HG02763 (cell line): ENCODE measurements around the gene MROH8.

ENCODE experiments used
- ATAC-seq: cut with Tn5 transposase; IDR thresholded peaks from one replicate; pipeline ENCODE4 v1.9.1; 2021; ENCODE audit warnings: mild to moderate bottlenecking, moderate library complexity; ENCODE audit not compliant: unreplicated experiment

Gene MROH8

DNA sequence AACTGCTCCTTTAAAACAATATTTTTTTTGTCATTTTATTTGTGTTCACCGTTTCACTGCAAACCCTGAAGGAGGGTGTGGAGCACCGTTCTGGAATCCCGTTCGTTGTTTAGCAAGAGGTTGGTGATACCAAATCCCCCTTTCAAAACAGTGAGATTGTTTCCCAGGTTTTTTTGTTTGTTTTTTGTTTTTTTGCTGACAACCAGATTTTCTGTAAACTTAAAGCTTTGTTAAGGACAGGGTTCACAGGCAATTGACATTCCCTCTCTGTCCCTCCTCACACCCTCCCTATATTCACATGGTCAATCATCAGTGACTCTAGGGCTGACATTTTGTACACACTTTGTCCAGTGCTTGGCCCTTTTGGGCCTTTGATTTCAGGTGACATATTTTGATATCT lies 21.0 kb upstream of the MROH8 start:
- ATAC-seq: no peak

DNA sequence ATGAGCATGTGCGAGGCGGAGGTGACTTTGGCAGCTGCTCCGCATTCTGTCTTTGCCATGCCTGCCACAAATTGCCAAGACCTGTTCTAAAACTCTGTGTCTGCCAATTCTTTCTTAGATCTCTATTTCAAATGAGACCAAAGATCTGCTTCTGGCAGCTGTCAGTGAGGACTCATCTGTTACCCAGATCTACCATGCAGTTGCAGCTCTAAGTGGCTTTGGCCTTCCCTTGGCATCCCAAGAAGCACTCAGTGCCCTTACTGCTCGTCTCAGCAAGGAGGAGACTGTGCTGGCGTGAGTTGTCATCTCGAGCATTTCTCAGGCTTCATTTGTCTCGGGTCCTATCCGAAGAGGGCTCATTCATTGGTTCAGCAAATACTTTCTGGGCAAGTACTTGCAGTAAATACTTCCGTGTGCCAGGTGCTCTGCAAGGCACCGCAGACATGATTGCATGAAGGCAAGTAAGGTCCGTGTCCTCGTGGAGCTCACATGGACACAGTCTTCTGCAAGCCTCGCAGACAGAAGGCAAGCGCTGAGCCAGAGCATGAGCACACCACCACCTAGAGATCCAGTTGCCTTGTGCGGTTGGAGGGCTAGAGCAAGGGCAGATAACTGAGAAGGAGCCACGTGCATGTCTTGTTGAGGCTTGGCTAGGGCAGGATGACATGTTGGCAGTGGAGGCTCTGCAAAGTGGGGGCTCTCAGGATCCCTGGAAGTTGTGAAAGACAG lies 19.7 kb upstream of the MROH8 start:
- ATAC-seq: no peak

DNA sequence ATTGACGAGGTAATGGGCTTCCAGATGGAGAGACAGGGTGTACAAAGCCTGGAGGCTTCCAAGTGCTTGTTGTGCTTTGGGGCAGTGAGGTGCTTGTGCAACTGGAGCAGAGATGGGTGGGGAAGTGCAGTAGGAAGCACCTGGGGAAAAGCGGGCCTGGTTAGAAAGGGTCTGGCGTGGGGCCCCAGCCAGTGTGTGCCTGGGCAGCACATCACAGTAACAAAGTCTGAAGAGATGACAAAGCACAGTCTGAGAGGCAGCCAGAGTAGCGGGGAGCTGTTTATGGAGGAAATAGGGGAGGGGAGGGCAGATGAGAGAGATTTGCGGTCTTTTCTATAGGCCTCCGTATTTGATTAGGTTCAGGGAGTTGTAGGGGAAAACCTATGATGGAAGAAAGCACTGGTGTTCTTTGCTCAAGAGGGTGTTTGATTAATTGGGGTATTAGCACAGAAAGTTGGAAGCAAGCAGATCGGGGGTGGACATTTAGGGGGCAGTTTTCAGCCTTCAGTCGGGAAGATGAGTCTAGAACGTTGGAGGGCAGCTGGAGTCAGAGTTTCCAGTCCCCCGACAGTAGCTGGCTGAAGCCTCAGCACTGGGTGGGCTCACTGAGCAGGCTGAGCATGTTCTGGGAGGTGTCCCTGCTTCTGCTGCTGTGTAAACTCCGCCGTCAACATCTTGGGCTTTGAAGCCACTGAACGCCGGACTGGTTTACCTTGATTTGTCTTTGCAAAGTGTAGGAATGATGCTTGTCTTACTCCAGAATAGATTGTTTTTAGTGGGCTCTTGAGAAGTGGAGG lies 15.5 kb upstream of the MROH8 start:
- no peak for ATAC-seq

DNA sequence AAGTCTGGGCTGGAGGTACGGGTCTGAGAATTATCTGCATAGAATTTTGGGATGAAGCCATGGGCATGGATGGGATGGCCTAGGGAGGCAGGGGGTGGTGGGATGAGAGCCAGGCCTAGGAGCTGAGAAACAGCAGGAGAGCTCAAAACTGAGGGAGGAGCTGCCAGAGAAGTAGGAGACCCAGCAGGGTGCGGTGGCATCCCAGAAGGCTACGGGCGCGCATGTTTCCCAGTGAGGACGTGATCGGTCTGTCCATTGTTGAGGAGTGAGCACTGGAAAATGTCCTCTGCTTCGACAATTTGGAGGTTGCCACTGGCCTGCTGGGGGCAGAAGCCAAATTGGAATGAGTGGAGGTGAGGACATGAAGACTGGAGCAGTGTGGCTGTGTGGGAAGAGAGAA lies 14.5 kb upstream of the MROH8 start:
- no peak for ATAC-seq

DNA sequence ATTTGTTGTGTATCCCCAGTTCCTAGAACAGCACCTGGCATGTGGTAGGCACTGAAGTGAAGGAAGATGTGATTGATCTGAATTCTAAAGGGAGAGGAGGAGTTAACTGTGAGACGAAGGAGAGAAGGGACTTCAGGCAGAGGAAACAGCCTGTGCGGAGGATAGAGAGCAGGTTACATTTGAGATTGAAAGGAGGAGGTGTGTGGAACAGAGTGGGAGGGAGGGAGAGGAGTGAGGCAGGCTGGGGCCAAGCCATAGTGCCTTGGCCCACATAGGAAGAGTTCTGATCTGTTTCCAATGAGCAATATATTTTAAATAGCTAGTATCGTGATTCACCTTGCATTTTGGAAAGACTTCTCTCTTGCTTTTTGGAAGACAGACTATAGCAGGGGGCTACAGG lies 13.9 kb upstream of the MROH8 start:
- ATAC-seq: no peak

DNA sequence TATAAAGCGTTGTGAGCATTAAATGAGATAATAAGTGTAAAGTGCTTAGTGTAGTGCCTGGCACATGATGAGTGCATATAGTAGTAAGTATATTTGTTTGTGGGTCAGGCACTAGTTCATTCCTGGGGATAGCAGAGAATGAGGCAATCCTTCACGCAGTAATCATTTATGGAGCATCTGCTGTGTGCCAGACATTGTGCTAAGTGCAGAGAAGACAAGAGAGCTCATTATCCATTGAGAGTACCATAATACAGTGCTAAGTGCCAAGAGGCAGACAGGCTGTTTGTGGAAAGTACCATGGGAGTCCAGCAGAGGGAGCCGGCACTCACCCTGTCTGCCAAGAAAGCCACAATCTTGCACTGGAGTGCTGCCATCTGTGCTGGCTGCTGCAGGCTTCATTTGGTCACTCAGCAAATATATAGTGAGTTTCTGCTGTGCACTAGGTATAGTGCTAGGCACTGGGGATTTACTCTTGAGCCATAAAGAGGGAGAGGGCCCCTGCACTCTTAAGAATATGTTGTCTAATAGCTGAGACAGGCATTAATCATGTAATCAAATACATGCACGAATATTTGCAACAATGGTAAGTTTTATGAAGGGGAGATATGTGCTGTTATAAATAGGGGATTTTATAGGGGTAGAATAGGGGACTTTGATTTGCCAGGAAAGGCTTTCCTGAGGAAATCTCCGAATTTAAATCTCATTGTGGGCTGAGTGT lies 12.9 kb upstream of the MROH8 start:
- no peak for ATAC-seq

DNA sequence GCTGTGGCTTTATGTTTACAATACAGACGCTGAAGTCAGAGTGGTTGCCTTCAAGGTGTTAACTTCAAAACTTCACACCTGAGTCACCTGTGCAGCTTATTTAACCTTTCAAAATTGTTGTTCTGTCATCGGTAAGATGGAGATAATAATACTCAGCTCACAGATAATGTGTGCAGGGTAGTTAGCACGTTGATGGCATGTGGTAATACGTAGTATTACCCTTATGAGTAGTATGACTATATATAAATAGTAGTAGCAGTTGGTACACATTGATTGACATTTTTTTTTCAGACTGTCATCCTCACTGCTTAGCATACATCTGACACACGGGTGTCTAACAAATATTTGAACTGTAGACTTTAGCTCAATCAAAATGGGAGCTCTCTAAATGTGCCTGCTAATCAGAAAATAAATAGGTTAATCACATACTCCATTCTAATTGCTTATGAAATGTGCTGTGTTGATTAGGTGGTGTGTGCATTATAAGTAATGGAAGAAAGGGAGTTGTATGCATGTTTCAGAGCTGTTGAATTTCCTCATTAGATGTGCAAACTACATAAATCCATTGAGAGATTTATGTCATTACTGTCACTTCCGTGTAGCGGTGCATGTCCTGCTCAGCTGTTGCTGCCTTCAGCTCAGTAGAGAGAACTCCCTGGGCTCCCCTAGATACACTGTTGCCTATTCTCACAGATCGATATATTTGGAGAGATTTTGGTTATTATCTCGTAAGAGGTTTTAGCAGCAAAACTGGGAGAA lies 11.2 kb upstream of the MROH8 start:
- ATAC-seq: no peak

DNA sequence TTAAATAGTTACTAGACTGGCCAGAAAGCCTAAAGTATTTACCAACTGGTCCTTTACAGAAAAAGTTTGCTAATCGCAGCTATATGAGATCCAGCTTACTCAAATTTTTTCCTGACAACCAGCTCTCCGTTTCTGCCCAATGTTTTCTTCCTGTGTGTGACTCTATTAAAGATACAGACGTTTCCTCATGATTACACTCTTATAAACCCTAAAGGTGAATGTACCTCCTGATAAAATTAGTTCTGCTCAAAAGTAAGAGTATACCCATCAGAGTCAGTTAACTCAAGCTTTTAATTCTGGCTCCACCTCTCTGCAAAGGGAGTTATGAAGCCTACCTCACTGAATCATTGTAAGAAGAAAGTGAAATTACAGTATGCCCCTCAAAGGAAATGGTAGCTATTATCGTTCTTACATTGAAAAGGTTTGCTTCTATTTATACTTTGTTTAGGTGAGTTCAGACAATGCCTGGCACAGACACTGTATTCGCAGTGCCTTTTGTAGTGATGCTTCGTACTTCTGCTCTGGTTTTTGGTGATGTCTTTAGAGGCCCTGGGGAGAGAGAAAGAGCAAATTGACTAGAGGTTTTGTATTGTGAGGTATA lies 10.2 kb upstream of the MROH8 start:
- ATAC-seq: no peak

DNA sequence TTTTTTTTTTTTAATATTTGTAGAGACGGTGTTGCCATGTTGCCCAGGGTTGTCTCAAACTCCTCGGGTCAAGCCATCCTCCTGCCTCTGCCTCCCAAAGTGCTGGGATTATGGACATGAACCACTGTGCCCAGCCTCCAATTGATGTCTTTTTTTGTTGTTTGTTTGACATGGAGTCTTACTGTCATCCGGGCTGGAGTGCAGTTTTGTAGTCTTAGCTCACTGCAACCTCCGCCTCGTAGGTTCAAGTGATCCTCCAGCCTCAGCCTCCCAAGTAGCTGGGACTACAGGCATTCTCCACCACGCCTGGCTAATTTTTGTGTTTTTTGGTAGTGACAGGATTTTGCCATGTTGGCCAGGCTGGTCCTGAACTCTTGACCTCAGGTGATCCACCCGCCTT lies 9.4 kb upstream of the MROH8 start:
- no peak for ATAC-seq

DNA sequence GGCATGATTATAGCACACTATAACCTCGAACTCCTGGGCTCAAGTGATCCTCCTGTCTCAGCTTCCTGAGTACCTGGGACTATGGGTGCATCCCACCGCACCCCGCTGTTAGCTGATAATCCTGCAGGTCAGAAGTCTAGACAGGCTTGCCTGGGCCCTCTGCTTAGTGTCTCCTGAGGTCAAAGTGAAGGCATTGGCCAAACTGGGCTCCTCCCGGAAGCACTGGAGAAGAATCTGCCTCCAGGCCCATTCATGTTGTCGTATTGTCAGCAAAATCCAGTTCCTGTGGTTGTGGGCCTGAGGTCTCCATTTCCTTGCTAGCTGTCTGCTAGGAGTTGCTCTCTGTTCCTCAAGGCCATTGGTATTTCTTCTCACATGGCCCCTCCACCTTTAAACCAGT lies 6.3 kb upstream of the MROH8 start:
- ATAC-seq: no peak

DNA sequence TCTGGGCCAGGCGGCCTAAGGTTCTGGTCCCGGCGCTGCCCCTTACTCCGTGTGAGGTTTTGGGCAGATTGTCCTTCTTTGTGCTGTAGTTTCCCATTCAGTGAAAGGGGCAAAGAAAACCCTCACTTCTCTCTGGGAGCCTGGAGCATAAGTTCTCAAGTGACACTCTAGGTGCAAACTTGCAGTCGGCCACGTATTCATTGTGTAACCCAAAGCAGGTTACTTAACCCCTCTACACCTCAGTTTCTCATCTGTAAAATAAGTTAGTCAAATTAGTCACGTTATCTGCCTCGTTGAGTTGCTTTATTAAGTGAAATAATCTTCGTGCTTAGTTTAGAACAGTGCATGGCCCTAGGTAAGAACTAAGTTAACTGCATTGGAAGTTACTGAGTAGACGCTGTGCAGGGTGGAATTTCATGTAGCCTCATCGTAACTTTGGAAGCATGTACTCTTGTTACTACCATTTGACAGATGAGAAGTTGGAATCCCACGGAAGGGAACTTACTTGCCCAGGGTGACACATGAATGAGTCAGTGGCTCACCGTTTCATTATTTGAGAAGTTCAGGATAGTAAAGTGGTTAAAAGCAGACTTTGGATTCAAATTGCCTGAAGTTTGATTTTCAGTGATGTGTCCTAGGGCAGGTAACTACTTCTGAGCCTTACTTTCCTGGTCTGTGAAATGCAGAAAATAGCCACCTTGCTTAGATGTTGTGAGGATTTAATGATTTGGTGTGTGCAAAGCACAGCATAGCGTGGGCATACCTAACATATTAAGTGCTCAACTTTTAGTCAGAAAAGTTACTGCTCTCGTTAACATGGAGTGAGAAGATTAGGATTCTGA lies 556 bp upstream of the MROH8 start:
- no peak for ATAC-seq

DNA sequence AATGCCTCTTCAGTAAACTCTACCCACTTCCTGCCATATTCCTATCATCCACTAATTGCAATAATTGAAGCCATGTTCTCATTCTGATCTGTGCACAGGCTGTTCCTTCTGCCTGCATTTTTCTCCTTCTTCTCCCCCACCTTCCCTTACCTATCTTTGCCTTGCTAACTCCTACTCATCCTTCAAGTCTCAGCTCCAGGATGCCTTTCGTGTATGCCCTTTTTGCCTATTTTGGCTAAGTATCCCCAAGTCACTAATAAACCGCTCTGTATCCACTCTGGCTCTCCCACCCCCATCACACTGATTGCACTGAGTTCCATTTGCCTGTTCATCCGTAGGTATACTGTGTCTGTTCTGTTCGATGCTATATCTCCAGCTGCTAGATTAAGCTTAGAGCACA lies 6.5 kb downstream of the MROH8 start:
- ATAC-seq: no peak

DNA sequence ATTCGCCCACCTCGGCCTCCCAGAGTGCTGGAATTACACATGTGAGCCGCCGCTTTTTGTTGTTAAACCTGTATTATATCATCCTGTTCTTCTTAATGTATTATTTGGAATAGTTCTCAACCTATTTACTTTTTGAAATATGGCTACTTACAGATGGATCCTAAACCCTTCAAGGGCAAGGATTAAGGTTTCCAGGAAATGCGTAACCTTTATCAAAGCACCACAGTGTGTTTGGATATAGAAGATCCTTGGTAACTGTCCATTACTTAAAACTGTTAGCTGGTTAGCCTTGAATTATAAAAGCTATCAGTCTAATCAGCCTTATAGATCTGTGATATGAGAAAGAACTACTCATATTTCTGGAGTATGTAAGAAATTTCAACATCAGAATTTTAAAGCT lies 12.5 kb downstream of the MROH8 start:
- no peak for ATAC-seq

DNA sequence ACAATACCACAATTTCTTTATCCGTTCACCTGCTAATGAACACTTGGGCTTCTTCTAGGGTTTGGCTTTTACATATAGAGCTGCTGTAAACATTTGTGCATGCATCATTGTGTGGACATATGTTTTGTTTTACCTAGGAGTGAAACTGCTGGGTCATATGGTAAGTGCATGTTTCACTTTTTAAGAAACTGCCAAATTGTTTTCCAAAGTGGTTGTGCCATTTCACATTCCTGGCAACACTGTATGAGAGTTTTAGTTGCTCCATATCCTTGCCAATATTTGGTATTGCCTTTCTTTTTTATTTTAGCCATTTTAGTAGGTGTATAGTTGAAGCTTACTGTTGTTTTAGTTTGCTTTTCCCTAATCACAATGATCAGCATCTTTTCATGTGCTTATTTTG lies 14.3 kb downstream of the MROH8 start:
- ATAC-seq: no peak

DNA sequence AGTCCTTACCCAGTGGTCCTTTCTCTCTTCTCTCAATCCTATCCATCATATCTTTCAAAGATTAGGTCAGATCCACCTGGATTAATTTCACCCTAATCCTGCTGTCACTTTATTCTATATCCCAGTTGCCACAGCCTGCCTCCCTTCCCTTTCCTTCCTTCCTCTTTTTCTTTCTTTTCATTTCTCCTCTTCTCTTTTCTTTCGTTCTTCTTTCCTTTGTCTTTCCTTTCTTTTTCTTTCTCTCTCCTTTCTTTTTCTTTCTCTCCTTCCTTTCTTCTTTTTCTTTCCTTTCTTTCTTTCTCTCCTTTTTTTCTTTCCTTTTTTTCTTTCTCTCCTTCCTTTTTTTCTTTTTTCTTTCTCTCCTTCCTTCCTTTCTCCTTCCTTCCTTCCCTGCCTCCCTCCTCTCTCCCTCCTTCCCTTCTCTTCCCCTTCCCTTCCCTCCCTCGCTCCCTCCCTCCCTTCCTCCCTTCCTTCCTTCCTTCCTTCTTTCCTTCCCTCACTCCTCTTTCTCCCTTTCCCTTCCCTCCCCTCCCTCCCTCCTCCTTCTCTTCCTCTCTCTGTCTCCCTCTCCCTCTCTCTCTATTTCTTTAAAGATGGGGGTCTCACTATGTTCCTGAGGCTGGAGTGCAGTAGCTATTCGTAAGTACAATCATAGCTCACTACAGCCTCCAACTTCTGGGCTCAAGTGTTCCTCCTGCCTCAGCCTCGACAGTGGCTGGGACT lies 15.4 kb downstream of the MROH8 start:
- ATAC-seq: no peak

DNA sequence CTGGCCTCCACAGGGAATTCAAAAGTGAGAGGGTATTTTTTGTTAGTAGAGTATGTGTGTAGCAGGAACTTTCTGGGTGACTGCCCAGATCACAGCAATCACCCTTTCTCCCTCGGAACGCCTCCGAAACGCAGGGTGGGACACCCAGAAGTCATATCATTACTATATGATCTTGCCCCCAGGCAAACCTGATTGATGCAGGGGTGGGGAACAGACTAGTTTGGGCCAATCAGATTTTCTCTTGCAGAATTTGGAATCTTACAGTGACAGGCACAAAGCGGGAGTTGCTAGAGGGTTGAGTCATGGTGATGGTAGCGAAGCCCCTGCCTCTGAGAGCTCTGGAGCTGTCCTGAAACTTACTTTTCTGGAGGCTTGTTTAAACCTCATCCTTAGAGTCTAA lies 16.7 kb downstream of the MROH8 start:
- no peak for ATAC-seq

DNA sequence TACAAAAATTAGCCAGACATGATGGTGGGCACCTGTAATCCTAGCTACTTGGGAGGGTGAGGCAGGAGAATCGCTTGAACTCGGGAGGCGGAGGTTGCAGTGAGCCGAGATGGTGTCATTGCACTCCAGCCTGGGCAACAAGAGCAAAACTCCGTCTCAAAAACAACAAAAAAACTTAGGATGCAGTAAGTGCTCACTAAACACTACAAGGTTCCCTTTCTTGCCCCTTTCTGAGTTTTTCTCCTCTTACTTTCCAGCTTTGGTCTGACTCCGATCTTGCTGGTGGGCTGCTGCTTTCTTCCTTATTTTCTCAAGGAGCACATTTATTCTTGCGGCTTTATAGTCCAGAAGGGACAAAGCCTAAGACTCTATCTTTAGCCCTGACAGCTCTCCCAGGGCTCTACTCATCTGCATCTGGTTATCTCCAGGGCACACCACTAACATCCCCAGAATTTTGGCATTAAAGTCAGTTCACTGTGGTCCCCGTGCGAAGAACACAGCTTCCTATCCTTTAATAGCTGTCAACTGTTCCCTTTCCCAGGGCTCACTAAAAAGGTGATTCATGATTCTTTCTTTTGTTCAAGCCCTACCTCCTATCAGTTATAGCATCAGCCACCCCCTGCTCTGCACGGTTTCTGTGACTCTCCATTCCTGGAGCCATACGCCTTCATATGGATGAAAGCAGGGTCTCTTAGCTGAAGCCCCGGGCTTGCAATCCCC lies 17.4 kb downstream of the MROH8 start:
- ATAC-seq: no peak

DNA sequence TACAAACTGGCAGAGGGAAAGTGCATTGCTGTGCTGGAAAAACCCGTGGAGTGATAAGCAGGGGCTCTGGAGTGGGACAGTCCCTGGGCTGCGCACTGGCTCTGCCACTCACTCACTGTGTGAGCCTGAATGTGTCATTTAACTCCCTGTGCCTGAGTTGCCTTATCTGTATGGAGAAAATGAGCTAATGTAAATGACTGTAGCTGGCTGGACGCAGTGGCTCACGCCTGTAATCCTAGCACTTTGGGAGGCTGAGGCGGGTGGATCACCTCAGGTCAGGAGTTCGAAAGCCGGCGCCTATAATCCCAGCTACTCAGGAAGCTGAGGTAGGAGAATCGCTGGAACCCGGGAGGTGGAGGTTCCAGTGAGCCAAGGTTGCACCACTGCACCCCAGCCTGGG lies 18.7 kb downstream of the MROH8 start:
- no peak for ATAC-seq

DNA sequence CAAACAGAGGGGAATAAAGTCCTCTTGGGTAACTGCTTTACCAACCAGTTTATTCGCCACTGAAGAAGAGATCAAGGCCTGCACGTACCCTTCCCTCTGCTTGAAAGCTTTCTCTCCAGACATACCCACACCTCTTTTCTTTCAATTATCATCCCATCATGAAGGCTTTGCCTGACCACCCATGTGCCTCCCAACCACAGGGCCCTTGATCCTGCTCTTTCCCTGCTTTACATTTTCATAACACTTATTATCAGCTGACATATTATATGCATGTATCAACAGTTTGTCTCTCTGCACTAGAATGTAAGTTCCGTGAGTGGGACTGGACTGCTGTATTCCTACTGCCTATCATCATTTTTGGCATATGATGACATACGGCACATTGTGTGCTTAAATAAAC lies 21.1 kb downstream of the MROH8 start:
- ATAC-seq: no peak
